ENCODE data around the gene ARHGAP24. TPM values are rescaled to one million over a fixed set of nuclear protein-coding genes. Genes with fewer than 3 reads are reported as not detected.
"Not testable (repeated sequence)": the region's sequence is repeated elsewhere in the genome, so short reads cannot be mapped to it uniquely, and the experiment has no call there.

Gene ARHGAP24
- polyA plus RNA-seq, 1 of the 3 experiments (the other 2 are of a cell fraction): 1.4 TPM

DNA sequence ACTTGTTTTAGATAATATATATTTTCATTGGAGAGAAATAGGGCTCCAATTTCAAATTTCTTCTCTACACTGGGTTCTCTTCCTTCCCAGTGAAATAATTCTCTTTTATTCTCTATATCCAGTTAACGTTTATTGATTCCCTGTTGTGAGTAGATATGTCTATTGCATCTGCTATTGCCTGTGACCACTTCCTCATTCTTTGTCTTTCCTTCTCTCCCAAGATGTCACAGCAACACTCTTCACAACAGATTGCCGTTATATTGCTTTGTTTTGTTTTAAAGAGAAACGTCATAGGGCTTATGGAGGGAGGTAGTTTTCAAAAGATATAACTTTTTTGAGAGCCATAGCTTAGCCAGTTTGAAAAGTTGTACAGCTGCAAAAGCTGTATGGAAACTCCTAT, 343.8 kb downstream of the ARHGAP24 start:
- no peaks in the 10 kb centered on the region for H3F3A ChIP-seq (replicated peaks; ENCODE audit: insufficient read depth)
- H3K36me3 ChIP-seq (replicated peaks in 1 of 2; ENCODE audit: control insufficient read depth in 1 of 2, insufficient read depth in 2 of 2, low read length in 1 of 2): no peaks in the 10 kb centered on the region
- H3K9ac ChIP-seq: no peak overlapping the region
- peaks cover 5 to 6% of the 10 kb centered on the region in 2 experiments; a peak in 3 of 4 replicates for H3K4me1 ChIP-seq (ENCODE audit: control insufficient read depth in 1 of 2, insufficient read depth in 2 of 2, low read depth in 1 of 2, low read length in 1 of 2)
- POLR2A ChIA-PET: no interaction called here
- 70% methylated on average over 3 of the region's 3 CpGs for WGBS (ENCODE audit: low lambda C conversion rate)
- no peak overlapping the region for H3K4me3 ChIP-seq (ENCODE audit: low read depth in 2 of 2, low read length in 1 of 2)
- H3K9me3 ChIP-seq: 0 out of 2 replicates have a peak, but pooled peaks cover 4% of the 10 kb centered on the region
- CTCF ChIA-PET: interaction anchor here (1.5 kb wide), 1 partner anchor 22 kb away, joined by 5 read pairs; no protein-coding TSS in a partner anchor
- DNase-seq: no peak
- H3K27ac ChIP-seq (ENCODE audit: low read depth in 2 of 2, low read length in 1 of 2): no peak overlapping the region
- no peaks in the 10 kb centered on the region for H4K20me1 ChIP-seq (ENCODE audit: insufficient read depth)
- H2AFZ ChIP-seq (ENCODE audit: low read depth): no peak overlapping the region
- no peak overlapping the region for H3K4me2 ChIP-seq
- TF ChIP-seq YY1 (IDR thresholded peaks at IDR 0.05; ENCODE audit: low read depth) (no peak), RFX5 (IDR thresholded peaks at IDR 0.05; ENCODE audit: low read length) (no peak), POLR2AphosphoS5 (IDR thresholded peaks at IDR 0.05; ENCODE audit: low read depth, low read length) (no peak), TAF1 (IDR thresholded peaks at IDR 0.05; ENCODE audit: borderline replicate concordance, low read depth, low read length) (no peak), JUND (IDR thresholded peaks at IDR 0.05) (no peak), CHD2 (IDR thresholded peaks at IDR 0.05; ENCODE audit: low read length, partially characterized antibody) (no peak), RXRA (IDR thresholded peaks at IDR 0.05; ENCODE audit: borderline replicate concordance, low read depth) (no peak), FOXM1 (IDR thresholded peaks at IDR 0.05; ENCODE audit: low read depth) (no peak), EZH2phosphoT487 (IDR thresholded peaks at IDR 0.05; ENCODE audit: borderline replicate concordance, low read depth) (no peak), MEF2A (IDR thresholded peaks at IDR 0.05; ENCODE audit: borderline replicate concordance, low read depth) (no peak), GABPA (IDR thresholded peaks at IDR 0.05; ENCODE audit: low read depth) (no peak), SIN3A (IDR thresholded peaks at IDR 0.05; ENCODE audit: borderline replicate concordance, low read depth, low read length) (no peak), REST (IDR thresholded peaks at IDR 0.05; ENCODE audit: low read depth, low read length) (no peak), FOSL2 (IDR thresholded peaks at IDR 0.05; ENCODE audit: borderline replicate concordance, low read depth) (no peak), FOXJ3 (CRISPR knock-in tag; IDR thresholded peaks at IDR 0.05) (no peak), USF2 (IDR thresholded peaks at IDR 0.05; ENCODE audit: borderline replicate concordance, low read depth, low read length) (no peak), USF1 (IDR thresholded peaks at IDR 0.05; ENCODE audit: borderline replicate concordance, low read depth) (no peak), MXI1 (IDR thresholded peaks at IDR 0.05; ENCODE audit: low read depth, low read length) (no peak)
- TF ChIP-seq, protein P1, sequence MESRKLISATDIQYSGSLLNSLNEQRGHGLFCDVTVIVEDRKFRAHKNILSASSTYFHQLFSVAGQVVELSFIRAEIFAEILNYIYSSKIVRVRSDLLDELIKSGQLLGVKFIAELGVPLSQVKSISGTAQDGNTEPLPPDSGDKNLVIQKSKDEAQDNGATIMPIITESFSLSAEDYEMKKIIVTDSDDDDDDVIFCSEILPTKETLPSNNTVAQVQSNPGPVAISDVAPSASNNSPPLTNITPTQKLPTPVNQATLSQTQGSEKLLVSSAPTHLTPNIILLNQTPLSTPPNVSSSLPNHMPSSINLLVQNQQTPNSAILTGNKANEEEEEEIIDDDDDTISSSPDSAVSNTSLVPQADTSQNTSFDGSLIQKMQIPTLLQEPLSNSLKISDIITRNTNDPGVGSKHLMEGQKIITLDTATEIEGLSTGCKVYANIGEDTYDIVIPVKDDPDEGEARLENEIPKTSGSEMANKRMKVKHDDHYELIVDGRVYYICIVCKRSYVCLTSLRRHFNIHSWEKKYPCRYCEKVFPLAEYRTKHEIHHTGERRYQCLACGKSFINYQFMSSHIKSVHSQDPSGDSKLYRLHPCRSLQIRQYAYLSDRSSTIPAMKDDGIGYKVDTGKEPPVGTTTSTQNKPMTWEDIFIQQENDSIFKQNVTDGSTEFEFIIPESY (IDR thresholded peaks at IDR 0.05; ENCODE audit: borderline replicate concordance, low read depth): no peak
- no peaks in the 10 kb centered on the region for H3K27me3 ChIP-seq (ENCODE audit: insufficient read depth)
- no peaks in the 10 kb centered on the region for H3K9me2 ChIP-seq
- no peaks in the 10 kb centered on the region for H3K79me2 ChIP-seq (ENCODE audit: insufficient read depth)

DNA sequence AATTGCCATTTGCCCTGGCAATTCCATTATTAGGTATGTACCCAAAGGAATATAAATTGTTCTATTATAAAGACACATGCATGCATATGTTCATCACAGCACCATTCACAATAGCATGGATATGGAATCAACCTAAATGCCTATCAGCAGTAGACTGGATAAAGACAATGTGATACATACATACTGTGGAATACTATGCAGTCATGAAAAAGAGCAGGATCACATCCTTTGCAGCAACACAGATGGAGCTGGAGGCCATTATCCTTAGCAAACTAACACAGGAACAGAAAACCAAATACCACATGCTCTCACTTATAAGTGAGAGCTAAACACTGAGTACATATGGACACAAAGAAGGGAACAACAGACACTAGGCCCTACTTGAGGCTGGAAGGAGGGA, 345.2 kb downstream of the ARHGAP24 start:
- H3K4me2 ChIP-seq; H3K4me1 ChIP-seq (ENCODE audit: control insufficient read depth in 1 of 2, insufficient read depth in 2 of 2, low read depth in 1 of 2, low read length in 1 of 2); H3K27ac ChIP-seq (ENCODE audit: low read depth in 2 of 2, low read length in 1 of 2); H3K36me3 ChIP-seq (replicated peaks in 1 of 2; ENCODE audit: control insufficient read depth in 1 of 2, insufficient read depth in 2 of 2, low read length in 1 of 2); H4K20me1 ChIP-seq (ENCODE audit: insufficient read depth); H3K79me2 ChIP-seq (ENCODE audit: insufficient read depth); H3F3A ChIP-seq (replicated peaks; ENCODE audit: insufficient read depth); H3K9ac ChIP-seq; H3K27me3 ChIP-seq (ENCODE audit: insufficient read depth); H3K4me3 ChIP-seq (ENCODE audit: low read depth in 2 of 2, low read length in 1 of 2); H2AFZ ChIP-seq (ENCODE audit: low read depth); H3K9me2 ChIP-seq; POLR2A ChIA-PET; H3K9me3 ChIP-seq; DNase-seq: not testable (repeated sequence)
- CTCF ChIA-PET: interaction anchor here (1.0 to 1.5 kb wide), 2 partner anchors 23 kb away, joined by 5 read pairs; no protein-coding TSS in a partner anchor

Data from SK-N-SH (cell line).